Activated CD4-positive, alpha-beta T cell treated with anti-CD3 and anti-CD28 coated beads, Interleukin-2, amount 50 U/mL, for 24 hours (primary cell): ENCODE data around the gene TCF7.

Experiments
- DNase-seq, 2 donors: peaks; one replicate each; pipeline ENCODE4 v3.0.0-alpha.2; 2020; ENCODE audit warnings: low read depth in 1 of 2, low spot score in 1 of 2

The TCF7 gene

DNA sequence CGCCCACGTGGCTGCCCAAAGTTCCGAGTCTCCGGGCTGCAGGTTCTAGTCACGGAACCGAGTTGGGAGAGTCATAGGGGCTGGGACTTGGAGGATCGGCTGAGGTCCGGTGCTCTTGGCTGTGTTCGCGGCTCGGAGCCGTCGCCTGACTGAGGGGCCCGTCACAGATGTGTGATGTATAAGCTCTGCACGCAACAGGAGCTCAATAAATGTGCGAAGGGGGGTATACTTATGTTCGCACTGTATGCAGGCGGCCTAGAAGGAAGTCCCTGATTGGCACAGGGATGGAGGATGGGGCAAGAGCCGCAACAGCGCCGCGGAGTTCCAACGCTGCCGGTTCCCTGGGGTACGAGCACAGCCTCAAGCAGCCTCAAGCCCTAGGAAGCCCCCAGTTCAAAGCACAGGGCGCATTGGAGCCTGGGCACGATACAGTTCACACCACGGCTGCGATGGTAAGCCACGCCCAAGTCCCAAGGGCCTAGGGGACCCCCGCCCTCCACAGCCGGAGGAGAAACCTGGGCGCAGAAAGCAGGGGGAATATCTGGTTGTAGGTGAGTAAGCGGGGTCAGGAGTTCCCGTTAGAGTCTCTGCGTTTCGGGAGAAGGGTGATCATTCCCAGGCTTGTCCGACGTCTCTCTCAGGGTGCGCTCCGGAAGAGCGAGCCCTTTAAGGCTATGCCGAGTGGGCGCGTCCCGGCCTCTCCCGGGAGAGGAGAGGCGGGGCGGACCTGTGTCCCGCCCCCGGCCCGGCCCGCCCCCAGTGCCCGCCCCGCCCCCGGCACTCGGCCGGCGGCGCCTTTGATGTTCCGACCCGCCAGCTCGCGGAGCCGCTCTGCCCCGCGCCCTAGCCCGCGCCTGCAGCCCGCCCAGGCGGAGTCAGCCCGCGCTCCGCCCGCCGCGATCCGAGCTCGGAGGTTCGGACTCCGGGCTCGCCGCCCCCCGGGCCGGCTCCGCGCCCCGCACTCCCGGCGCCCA is at the start of gene TCF7:
TCF7 (plus strand) TSS at position 780 of the 974 bp plus-strand sequence. CDS start 226 bp downstream, outside the sequence.
- no peak for DNase-seq

DNA sequence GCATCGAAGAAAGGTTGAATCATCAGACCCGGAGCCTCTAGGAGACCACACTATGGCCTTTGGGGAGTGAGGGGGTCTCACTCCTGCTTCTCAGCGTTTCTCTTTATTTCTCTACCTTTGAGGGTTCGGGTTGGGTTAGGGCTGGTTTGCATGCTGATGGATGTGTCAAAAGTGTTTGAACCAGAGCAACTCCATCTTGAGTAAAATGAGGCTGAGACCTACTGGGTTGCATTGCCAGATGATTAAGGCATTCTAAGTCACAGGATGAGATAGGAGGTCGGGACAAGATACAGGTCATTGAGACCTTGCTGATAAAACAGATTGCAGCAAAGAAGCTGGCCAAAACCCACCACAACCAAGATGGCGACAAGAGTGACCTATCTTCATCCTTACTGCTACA is 44.9 kb upstream of the TCF7 start:
- DNase-seq = no peak

DNA sequence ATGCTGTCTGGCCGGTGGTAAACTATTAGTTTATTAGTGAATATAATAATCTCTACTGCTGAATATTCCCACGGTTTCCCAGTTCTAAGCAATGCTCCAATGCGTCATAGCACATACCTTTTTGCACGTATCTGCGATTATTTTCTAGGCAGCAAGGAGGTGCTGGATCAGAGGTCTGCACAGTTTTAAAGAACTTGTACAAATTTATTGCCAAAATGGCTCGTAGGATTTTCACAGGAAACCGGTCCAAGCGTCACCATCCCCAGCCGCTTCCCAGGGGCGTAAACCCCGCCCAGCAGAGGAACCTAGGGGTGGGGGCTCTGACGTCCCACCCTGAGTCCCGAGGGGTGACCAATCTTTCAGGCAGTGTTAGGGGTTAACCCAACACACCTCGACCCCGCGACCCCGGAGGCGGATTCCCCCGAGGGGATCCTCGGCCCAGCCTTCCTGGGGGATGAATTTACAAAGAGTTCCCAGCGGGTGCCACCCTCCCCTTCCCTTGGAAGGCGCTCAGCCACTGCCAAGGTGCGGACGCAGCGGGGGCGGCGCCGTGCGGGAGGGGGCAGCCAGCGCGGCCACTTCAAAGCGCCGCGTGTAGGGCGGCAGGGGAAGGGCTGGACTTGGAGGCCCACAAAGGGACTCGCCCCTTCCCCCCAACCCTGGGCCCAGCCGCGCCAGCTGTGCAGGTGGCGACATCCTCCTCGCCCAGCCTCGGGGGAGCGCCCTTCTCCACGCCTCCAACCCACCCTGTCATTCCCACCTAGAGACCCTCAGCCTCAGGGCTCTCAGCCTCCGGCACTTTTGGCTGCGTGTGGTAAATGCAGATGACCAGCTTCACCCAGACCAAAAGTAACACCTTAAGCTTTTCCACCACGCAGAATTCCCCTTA is 43.5 kb upstream of the TCF7 start:
- peak in 1 of 2 donors; percentile 60 for DNase-seq

DNA sequence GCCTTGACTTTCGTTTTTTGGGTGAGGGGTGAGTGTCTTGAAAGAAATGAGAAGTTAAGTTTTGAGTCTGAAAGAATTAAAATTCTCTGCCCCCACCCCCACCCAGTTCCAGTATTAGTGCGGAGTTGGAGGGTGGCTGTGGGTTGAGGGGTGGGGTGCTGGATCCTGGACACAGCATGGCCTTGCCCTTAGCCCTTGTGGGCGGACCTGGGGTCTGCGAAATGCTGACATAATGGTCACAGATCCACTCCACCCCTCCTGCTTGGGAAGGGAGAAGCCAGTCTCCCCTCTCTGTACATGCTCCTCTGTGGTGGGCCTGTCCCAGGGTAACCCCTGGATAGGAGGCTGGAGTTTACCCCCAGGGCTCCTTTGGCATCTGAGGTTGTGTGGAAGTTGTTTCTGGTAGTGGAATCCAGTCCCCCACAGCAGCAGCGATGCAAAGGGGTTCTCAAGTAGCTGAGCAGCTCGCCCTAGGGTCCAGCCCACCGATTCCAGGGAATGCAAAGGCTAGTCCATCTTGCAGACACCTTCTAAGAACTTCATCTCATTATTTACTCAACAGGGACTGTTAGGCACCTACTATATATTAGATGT is 42.8 kb upstream of the TCF7 start:
- no peak for DNase-seq

DNA sequence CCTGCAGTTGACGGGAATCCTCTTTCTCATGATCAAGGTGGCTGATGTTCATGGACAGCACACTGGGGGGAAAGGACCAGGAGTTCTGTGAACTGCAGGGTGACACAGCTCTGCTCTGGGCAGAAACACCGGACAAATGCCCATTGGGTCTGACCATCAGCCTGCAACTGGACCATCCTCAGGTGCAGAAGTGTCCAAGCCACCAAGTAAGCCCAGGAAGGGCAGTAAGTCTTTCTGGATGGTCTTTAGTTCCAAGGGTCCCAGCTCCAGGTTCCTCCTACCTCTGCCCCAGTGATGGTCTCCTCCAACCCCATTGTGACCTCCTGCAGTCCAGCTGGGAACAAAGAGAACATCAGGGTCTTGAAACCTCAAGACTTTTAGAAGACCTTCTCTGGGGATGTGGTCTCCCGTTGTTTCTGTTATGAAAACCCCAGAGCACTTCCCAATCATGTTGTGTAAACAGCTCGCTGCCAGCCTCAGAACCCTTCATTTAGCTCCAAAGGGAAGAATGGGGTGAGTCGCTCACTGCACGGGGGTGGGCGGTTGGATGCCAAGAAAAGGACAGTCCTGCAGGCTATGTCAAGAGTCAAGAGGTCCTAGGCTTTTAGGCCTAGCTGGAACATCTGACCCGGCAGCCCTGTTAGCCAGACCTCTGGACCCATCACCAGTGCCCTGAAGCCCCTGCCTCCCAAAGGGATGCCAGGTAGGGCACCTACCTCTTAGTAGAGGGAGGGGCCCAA is 41.8 kb upstream of the TCF7 start:
- DNase-seq = no peak

DNA sequence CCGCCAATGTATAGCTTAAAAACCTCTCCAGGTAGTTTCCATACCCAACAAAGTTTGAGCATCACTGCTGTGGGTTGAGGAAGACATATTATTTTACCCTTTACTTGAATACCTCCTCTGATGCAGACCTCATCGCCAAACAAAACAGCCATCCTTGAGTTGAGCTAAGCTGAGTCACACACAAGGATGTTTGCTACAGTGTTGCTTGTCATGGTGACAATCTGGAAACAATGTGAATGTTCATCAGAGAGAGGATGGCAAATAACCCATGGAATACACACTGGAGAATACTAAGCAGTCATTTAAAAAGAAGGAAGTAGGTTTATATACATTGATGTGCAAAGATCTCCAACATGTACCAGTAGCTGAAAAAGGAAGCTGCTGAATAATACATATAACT is 41.1 kb upstream of the TCF7 start:
- DNase-seq = no peak

- DNase-seq = no peak
These were observed 39.4 kb upstream of the TCF7 start for GRCh38 chr5:134075102-134075501.

- no peak for DNase-seq
These were observed 36.4 kb upstream of the TCF7 start for GRCh38 chr5:134077926-134078580.

DNA sequence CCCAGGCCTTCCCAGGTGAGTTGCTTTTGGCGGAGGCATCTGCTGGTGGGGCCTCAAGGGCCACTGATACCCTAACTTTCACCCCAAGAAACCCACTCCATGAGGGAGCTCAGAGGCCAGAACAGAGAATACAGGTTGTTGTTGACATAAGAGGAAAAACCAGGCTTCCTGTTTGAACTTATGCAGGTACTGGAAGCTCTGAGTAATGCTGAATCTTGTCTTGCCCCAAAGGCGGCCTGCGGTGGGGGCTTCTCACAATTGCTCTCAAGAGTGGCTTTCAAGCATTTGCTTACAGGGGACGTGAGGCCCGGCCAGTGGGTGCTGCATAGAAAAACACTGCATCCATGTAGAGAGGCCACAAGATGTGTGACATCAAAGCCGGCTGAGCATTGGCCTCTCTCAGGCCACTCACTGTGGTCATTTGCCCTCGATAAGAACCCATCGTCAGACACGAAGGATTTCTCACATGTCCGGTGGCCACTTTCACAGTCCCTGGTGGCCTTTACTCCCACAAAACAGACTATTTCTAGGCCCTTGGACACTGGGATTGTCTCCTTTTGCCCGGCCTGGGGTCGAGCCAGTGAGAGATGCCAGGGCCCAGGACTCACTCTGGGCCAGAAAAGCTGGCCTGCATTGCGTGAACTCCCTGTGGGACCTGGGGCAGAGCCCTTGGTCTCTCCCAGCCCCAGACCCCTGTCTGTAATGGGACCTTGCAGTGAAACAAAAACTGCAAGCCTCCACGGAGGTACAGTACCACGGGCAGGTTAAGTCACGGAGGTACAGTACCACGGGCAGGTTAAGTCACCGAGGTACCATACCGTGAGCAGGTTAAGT is 34.5 kb upstream of the TCF7 start:
- peak; percentile 37 to 65 for DNase-seq

- no peak for DNase-seq
These were observed 32.1 kb upstream of the TCF7 start for GRCh38 chr5:134082264-134082992.

- DNase-seq = no peak
These were observed 31.0 kb upstream of the TCF7 start for GRCh38 chr5:134083517-134083916.

- DNase-seq = no peak
These were observed 30.4 kb upstream of the TCF7 start for GRCh38 chr5:134084022-134084565.

DNA sequence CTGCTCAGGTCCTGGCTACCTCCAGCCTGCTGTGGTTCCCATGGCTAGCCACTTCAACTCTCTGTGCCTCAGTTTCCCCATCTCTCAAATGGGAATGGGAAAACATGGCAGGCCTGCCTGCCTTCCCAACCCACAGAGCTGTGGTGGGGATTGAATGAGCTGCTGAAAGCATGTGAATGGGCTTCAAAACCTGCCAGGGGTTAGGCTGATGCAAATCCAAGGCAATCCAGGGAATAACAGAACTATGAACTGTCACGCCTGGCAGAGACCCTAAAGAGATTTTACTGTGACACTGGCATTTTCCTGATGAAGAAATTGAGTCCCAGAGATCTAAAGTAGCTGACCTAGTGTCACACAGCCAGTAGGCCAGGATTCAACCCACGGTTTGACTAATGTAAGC is 29.9 kb upstream of the TCF7 start:
- DNase-seq = no peak

GRCh38 chr5:134085411-134085810 is 29.1 kb upstream of the TCF7 start:
- DNase-seq = no peak

- DNase-seq = no peak
These were observed 28.1 kb upstream of the TCF7 start for GRCh38 chr5:134086225-134086942.

GRCh38 chr5:134086943-134087305 is 27.6 kb upstream of the TCF7 start:
- DNase-seq = peak; percentile 46 to 82

- no peak for DNase-seq
These were observed 26.2 kb upstream of the TCF7 start for GRCh38 chr5:134088291-134088690.
